ENCODE results near the gene CPEB2. TPM values are rescaled to one million over a fixed set of nuclear protein-coding genes. Genes with fewer than 3 reads are reported as not detected.

CPEB2 gene
- total RNA-seq, 4 donors from 2014 or later, result 10.7 to 25.9 (median 19.8) TPM

DNA sequence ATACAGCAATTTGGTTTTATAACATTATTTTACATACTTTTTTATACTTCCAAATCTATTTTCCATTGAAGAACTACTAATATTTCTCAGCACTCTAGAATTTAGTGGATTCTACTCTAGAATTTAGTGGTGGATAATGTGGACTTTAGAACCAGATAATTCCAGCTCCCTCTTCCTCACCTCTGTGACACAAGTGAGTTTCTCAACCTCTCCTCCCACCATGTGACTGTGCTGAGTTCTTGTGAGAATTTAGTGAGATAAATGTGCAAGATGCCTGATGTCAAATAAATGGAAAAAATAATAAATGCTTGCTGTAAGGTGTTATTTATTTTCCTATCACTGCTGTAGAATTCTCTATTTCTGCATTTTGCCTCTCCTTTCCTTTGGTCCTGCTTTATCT, 107.3 kb downstream of the CPEB2 start:
- Histone ChIP-seq H3K4me1 (no peaks in the 10 kb centered on the region), H3K27ac (peak overlapping the region in 2 of 4 donors; percentile 29 to 80), H3K27me3 (no peaks in the 10 kb centered on the region), H3K9me3 (no peaks in the 10 kb centered on the region), H3K36me3 (no peaks in the 10 kb centered on the region), H3K4me3 (no peak overlapping the region)
- TF ChIP-seq POLR2A (IDR thresholded peaks at IDR 0.05), result no peak
- TF ChIP-seq, protein P1, sequence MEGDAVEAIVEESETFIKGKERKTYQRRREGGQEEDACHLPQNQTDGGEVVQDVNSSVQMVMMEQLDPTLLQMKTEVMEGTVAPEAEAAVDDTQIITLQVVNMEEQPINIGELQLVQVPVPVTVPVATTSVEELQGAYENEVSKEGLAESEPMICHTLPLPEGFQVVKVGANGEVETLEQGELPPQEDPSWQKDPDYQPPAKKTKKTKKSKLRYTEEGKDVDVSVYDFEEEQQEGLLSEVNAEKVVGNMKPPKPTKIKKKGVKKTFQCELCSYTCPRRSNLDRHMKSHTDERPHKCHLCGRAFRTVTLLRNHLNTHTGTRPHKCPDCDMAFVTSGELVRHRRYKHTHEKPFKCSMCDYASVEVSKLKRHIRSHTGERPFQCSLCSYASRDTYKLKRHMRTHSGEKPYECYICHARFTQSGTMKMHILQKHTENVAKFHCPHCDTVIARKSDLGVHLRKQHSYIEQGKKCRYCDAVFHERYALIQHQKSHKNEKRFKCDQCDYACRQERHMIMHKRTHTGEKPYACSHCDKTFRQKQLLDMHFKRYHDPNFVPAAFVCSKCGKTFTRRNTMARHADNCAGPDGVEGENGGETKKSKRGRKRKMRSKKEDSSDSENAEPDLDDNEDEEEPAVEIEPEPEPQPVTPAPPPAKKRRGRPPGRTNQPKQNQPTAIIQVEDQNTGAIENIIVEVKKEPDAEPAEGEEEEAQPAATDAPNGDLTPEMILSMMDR (IDR thresholded peaks at IDR 0.05), result no peak
- no peak for DNase-seq

DNA sequence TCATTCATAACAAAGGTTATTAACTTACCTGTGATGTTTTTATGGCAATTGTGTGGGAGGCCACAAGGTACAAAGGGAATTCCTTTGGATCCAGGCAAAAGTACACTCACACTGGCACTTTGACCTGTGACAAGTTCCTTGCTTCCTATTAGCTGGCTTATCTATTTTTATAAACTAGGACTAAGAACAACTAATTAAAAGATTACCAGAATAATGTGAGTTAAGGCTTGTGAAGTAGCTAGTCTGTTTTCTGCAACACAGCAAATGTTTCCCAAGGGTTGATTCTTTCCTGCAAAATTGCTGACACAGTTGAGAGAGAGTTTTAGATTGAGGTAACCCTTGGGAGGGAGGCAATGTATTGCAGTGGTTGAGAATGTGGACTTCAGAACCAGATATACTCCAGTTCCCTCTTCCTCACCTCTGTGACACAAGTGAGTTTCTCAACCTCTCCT, 107.9 kb downstream of the CPEB2 start:
- TF ChIP-seq, protein P1 (IDR thresholded peaks at IDR 0.05), result no peak
- TF ChIP-seq POLR2A (IDR thresholded peaks at IDR 0.05), result peak in 1 of 2 donors; percentile 28
- DNase-seq, result peak in 1 of 3 donors; percentile 70

DNA sequence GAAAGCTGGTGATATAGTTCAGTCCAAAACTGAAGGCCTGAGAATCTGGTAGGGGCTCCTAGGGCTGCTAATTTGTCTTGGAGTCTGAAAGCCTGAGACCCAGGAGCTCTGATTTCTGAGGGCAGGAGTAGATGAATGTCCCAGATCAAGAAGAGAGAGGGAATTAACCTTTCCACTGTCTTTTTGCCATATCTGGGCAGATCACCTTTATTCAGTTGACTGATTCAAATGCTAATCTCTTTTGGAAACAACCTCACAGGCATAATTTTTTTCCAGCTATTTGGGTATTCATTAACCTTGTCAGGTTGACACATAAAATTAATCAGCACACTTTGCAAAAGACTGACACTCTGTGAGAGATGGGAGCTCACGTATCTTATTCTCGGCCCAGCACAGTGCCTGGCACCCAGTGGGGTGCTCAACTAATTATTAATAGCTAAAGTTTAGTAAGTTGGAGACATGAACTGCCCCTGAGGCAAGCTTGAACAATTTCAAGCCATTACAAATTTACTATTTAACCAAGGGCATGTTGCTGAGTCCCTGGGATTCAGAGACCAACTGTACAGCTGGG, 114.3 kb downstream of the CPEB2 start:
- TF ChIP-seq, protein P1 (IDR thresholded peaks at IDR 0.05), result no peak
- TF ChIP-seq POLR2A (IDR thresholded peaks at IDR 0.05), result no peak
- no peak overlapping the region for H3K27ac ChIP-seq

More for the DNA sequence above, 107.9 kb downstream of the CPEB2 start:
- H3K27me3 ChIP-seq, result no peaks in the 10 kb centered on the region
- H3K27ac ChIP-seq, result peak overlapping the region in 2 of 4 donors; percentile 29 to 80
- no peaks in the 10 kb centered on the region for H3K36me3 ChIP-seq
- H3K4me1 ChIP-seq, result no peaks in the 10 kb centered on the region
- no peaks in the 10 kb centered on the region for H3K9me3 ChIP-seq
- H3K4me3 ChIP-seq, result no peak overlapping the region

DNA sequence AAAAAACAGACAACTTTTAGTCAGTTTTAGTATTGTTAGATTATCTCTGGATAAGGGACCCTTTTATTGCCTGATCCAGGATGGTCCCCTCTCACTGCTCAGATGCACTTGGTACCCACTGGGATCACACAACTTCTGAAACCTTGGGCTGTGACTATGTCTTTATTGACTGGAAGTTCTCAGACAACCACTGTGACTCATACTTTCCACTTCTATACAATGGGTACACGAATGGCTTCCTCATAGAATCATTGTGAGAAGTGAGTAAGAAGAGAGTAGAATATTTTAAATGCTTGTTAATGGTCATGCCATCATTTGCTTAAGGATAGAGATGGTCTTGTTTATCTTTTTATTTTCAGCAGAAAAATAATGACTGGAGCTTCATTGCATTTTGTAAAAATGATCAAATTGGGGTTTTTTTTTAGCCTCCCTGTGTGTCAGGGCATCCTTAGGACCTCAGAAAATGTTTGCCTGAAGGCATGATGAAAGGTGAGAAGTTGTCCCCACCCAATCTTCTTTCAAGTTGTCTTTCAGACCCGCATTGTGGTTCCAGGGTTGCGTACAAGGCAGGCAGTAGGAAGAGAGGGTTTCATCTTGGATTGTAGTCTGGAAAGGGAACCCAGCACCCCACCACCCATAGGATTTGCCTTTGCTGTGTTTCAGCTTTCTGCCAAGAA, 115.1 kb downstream of the CPEB2 start:
- TF ChIP-seq, protein P1 (IDR thresholded peaks at IDR 0.05), result no peak
- no peak for TF ChIP-seq POLR2A (IDR thresholded peaks at IDR 0.05)
- no peaks in the 10 kb centered on the region for H3K27me3 ChIP-seq
- H3K4me1 ChIP-seq, result no peaks in the 10 kb centered on the region
- H3K4me3 ChIP-seq, result no peak overlapping the region
- no peaks in the 10 kb centered on the region for H3K9me3 ChIP-seq
- H3K27ac ChIP-seq, result no peak overlapping the region
- DNase-seq, result no peak
- H3K36me3 ChIP-seq, result no peaks in the 10 kb centered on the region

More for the DNA sequence above, 114.3 kb downstream of the CPEB2 start:
- no peaks in the 10 kb centered on the region for H3K27me3 ChIP-seq
- H3K36me3 ChIP-seq, result no peaks in the 10 kb centered on the region
- H3K9me3 ChIP-seq, result no peaks in the 10 kb centered on the region
- no peaks in the 10 kb centered on the region for H3K4me1 ChIP-seq
- H3K4me3 ChIP-seq, result no peak overlapping the region
- DNase-seq, result no peak

DNA sequence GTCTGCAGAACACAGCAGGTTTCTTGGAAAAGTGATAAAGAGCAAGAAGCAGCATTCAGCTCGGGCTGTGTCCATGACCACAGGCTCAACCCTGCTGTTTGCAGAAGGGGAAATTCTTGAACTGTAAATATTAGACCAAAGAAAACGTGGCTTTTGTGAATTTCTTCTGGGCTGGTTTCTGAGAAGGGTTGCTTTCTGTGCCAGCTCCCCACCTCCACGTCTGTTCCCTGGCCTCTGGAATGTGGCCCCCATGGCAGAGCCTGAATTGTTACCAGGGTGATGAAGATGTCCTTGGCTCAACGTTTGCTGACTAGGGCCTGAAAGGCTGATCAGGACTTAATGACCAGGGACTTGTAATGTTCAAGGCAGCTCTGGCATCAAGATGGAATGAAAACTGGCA, 116.0 kb downstream of the CPEB2 start:
- DNase-seq, result no peak
- H3K4me1 ChIP-seq, result no peaks in the 10 kb centered on the region
- no peak overlapping the region for H3K27ac ChIP-seq

More for the DNA sequence above, 116.0 kb downstream of the CPEB2 start:
- no peak for TF ChIP-seq POLR2A (IDR thresholded peaks at IDR 0.05)
- TF ChIP-seq, protein P1 (IDR thresholded peaks at IDR 0.05), result no peak
- Histone ChIP-seq H3K9me3 (no peaks in the 10 kb centered on the region), H3K36me3 (no peaks in the 10 kb centered on the region), H3K27me3 (no peaks in the 10 kb centered on the region), H3K4me3 (no peak overlapping the region)
